Stimulated activated CD8-positive, alpha-beta memory T cell treated with anti-CD3 and anti-CD28 coated beads, Interleukin-4, amount 100 ng/mL, for 4 hours (primary cell): ENCODE results near the gene CACNG8.
"Not testable (repeated sequence)": the region's sequence is repeated elsewhere in the genome, so short reads cannot be mapped to it uniquely, and the experiment has no call there.

ENCODE experiments used
- DNase-seq, 2 donors: peaks; one replicate each; pipeline ENCODE4 v3.0.0-alpha.2; 2020; ENCODE audit warnings: low read depth in 2 of 2, low spot score in 1 of 2

The CACNG8 gene

GRCh38 chr19:54030895-54031586 lies 68.3 kb downstream of the CACNG8 start:
- DNase-seq: no peak

GRCh38 chr19:54035215-54036178 lies 72.8 kb downstream of the CACNG8 start:
- DNase-seq: no peak

- DNase-seq: not testable (repeated sequence)
Measured at GRCh38 chr19:54036542-54036941, 73.8 kb downstream of the CACNG8 start.
